Measurements from ENCODE around the gene ZNF608. TPM values are rescaled to one million over a fixed set of nuclear protein-coding genes. Genes with fewer than 3 reads are reported as not detected.

The ZNF608 gene
- total RNA-seq, 1 donor from 2014 or later: 65.6 TPM

DNA sequence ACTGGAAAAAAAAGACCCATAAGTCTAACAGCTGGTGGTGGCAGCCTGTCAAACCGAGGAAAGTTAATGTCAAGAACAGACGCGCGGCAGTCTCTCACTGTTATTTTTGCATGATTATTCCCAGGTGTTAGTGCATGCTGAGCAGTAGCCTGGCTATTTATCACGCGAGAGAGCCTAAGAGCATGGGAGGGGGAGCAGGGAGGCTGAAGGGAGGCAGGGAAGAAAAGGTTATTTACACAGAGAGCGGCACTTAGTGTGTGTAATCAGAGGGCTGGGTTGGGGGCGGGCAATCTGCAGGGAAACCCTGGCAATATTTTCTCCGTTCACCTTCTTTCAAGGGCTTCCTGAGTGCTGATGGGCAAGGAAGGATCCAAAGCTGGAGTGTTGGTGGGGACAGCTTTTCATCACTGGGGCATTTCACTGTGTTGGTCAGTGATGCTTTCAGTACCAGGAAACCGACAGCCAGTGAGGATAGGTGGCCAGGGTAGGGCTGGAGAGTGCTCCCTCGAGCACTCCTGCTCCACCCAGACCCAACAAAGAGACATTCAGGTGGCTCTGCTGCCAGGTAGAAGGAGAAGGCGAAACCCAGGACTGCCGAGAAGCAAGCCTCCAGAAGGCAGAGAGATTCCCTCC, 39.6 kb downstream of the ZNF608 start:
- Mint-ChIP-seq H3K4me3 (ENCODE audit: unreplicated experiment) (peak overlapping the region; percentile 40), H3K27me3 (ENCODE audit: unreplicated experiment) (no peaks in the 10 kb centered on the region), H3K4me1 (ENCODE audit: unreplicated experiment) (peaks cover 76% of the 10 kb centered on the region), H3K36me3 (ENCODE audit: unreplicated experiment) (peaks cover 9% of the 10 kb centered on the region), H3K9me3 (ENCODE audit: unreplicated experiment) (no peaks in the 10 kb centered on the region), H3K27ac (ENCODE audit: unreplicated experiment) (peak overlapping the region; percentile 59)
- TF ChIP-seq, protein P1, sequence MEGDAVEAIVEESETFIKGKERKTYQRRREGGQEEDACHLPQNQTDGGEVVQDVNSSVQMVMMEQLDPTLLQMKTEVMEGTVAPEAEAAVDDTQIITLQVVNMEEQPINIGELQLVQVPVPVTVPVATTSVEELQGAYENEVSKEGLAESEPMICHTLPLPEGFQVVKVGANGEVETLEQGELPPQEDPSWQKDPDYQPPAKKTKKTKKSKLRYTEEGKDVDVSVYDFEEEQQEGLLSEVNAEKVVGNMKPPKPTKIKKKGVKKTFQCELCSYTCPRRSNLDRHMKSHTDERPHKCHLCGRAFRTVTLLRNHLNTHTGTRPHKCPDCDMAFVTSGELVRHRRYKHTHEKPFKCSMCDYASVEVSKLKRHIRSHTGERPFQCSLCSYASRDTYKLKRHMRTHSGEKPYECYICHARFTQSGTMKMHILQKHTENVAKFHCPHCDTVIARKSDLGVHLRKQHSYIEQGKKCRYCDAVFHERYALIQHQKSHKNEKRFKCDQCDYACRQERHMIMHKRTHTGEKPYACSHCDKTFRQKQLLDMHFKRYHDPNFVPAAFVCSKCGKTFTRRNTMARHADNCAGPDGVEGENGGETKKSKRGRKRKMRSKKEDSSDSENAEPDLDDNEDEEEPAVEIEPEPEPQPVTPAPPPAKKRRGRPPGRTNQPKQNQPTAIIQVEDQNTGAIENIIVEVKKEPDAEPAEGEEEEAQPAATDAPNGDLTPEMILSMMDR (IDR thresholded peaks at IDR 0.05): no peak
- peak; percentile 85 for DNase-seq (ENCODE audit: extremely low spot score, unreplicated experiment)

DNA sequence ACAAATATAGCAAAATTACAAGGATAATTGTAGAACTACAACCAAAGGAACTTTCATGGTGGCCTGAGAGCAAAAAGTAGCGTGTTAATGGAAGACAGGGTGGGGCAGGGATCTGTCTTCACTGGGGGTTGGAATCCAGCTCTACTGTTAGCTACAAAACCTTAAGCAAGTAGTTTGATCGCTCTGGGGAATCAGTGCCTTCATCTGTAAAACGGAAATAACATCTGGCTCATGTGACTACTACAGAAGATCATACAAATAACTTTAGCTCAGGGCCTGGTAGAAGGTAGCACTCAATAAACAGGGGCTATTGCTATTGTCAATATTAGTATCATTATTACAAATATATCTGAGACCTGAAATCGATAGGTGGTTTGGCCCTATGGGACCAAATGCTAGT, 40.4 kb downstream of the ZNF608 start:
- Mint-ChIP-seq H3K4me3 (ENCODE audit: unreplicated experiment) (no peak overlapping the region), H3K36me3 (ENCODE audit: unreplicated experiment) (peaks cover 5% of the 10 kb centered on the region), H3K9me3 (ENCODE audit: unreplicated experiment) (no peaks in the 10 kb centered on the region), H3K27ac (ENCODE audit: unreplicated experiment) (peak overlapping the region; percentile 8), H3K4me1 (ENCODE audit: unreplicated experiment) (peaks cover 81% of the 10 kb centered on the region), H3K27me3 (ENCODE audit: unreplicated experiment) (no peaks in the 10 kb centered on the region)
- TF ChIP-seq, protein P1 (IDR thresholded peaks at IDR 0.05): no peak
- DNase-seq (ENCODE audit: extremely low spot score, unreplicated experiment): no peak

DNA sequence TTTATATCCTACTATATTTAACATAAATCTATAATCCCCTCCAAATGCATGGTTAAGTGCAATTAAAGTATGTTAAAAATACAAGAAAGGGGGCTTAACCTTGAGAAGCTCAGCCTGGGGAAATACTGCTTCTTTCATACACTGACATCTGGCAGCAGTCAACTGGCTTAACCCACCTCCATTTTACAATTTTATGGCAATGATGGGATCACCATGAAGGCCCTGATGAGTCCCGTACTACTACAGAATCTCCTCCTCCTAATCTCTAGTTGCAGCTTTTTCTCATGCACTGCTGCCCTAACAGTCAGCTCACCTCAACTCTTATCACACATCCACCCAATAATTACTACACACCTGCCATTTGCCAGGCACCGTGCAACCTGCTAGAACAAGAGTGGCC, 40.9 kb downstream of the ZNF608 start:
- Mint-ChIP-seq H3K9me3 (ENCODE audit: unreplicated experiment) (no peaks in the 10 kb centered on the region), H3K27me3 (ENCODE audit: unreplicated experiment) (no peaks in the 10 kb centered on the region), H3K4me1 (ENCODE audit: unreplicated experiment) (peaks cover 78% of the 10 kb centered on the region), H3K4me3 (ENCODE audit: unreplicated experiment) (no peak overlapping the region), H3K36me3 (ENCODE audit: unreplicated experiment) (peaks cover 10% of the 10 kb centered on the region), H3K27ac (ENCODE audit: unreplicated experiment) (no peak overlapping the region)
- TF ChIP-seq, protein P1 (IDR thresholded peaks at IDR 0.05): no peak
- no peak for DNase-seq (ENCODE audit: extremely low spot score, unreplicated experiment)

DNA sequence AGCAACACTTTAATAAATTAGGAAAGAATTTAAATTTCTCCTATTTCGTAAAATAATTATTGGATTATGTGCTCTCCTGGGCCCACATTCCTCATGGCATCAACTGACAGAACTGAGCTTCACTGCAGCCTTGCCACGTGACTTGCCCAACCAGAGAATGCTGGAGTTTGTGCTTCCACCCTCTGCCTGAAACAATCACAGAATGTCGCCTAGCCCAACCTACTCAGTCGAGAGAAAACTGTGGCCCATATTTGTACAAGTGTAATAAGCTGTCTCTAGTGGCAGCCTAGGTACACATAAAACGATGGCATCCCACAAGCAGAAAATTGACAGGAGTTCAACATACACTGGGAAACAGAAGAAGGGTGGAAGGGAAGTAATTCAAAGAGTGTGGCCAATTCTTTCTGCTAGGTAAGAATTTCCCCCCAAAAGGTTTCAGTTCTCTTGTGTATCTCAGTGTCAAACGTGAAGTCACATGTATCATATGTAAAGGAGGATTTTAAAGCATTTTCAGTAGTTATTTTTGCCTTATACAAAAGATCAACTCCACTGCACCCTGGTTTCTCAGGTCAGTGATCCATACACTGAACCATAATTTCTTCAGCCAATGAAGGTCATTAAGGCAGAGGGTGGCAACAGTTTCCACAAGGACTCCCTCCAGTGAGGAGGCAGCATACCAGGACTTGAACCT, 41.7 kb downstream of the ZNF608 start:
- Mint-ChIP-seq H3K4me3 (ENCODE audit: unreplicated experiment) (no peak overlapping the region), H3K9me3 (ENCODE audit: unreplicated experiment) (no peaks in the 10 kb centered on the region), H3K27me3 (ENCODE audit: unreplicated experiment) (no peaks in the 10 kb centered on the region), H3K4me1 (ENCODE audit: unreplicated experiment) (peaks cover 77% of the 10 kb centered on the region), H3K36me3 (ENCODE audit: unreplicated experiment) (peaks cover 13% of the 10 kb centered on the region), H3K27ac (ENCODE audit: unreplicated experiment) (no peak overlapping the region)
- TF ChIP-seq, protein P1 (IDR thresholded peaks at IDR 0.05): no peak
- DNase-seq (ENCODE audit: extremely low spot score, unreplicated experiment): no peak

DNA sequence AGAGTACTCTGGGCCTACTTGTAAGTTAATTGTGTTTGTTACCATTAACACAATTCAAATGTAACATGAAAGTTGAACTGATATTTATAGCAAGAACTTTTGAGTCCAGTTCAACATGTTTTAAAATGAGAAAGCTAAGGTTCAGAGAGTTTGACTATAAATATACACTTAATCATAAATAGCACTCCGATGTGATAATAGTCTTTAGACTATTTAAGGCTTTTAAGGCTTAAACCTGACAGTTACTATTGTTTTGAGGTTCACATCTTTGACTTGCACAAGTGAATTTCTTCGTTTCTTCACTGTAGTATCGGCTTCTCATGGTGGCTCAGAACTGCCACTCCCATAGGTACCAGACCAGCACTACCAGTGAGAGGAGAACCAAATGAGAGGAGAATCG, 42.4 kb downstream of the ZNF608 start:
- H3K27me3 Mint-ChIP-seq (ENCODE audit: unreplicated experiment): no peaks in the 10 kb centered on the region
- TF ChIP-seq, protein P1 (IDR thresholded peaks at IDR 0.05): no peak
- H3K36me3 Mint-ChIP-seq (ENCODE audit: unreplicated experiment): peaks cover 21% of the 10 kb centered on the region
- no peaks in the 10 kb centered on the region for H3K9me3 Mint-ChIP-seq (ENCODE audit: unreplicated experiment)
- H3K4me1 Mint-ChIP-seq (ENCODE audit: unreplicated experiment): peaks cover 77% of the 10 kb centered on the region
- H3K27ac Mint-ChIP-seq (ENCODE audit: unreplicated experiment): no peak overlapping the region
- no peak for DNase-seq (ENCODE audit: extremely low spot score, unreplicated experiment)
- H3K4me3 Mint-ChIP-seq (ENCODE audit: unreplicated experiment): no peak overlapping the region

Data from osteocyte (in vitro differentiated cells).